ENCODE measurements around the gene NUDT16L1. TPM values are rescaled to one million over a fixed set of nuclear protein-coding genes. Genes with fewer than 3 reads are reported as not detected.

NUDT16L1 gene
- total RNA-seq, 6 experiments from 2014 or later, result 17.8 to 36.3 (median 23.0) TPM

DNA sequence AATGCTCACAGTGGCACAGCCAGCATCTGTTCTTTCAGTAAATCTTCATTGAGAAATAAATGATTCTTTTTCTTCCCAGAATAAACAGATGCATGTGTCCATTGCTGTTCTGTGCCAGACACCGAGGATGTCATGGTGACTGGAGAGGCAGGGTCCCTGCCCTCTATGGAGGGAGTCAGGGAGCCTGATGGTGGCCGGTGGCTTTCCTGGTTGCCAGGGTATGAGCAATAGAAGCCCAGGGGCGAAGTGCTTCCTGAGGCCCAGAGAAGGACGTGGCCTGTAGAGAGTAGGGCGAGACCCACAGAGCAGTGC, 29.9 kb upstream of the NUDT16L1 start:
- DNase-seq (no peak), ATAC-seq (no peak)
- Histone ChIP-seq H3K4me1 (peaks cover 0 to 46% (median 26%) of the 10 kb centered on the region in 4 donors), H3K27me3 (no peaks in the 10 kb centered on the region), H3K9me3 (no peaks in the 10 kb centered on the region), H3K4me3 (peak overlapping the region in 1 of 3 donors; percentile 41), H3K27ac (peak overlapping the region; percentile 74 to 97 (median 94)), H3K36me3 (peaks cover 0 to 17% (median 4%) of the 10 kb centered on the region in 4 donors)
- TF ChIP-seq POLR2A (IDR thresholded peaks at IDR 0.05), result no peak
- TF ChIP-seq, protein P1, sequence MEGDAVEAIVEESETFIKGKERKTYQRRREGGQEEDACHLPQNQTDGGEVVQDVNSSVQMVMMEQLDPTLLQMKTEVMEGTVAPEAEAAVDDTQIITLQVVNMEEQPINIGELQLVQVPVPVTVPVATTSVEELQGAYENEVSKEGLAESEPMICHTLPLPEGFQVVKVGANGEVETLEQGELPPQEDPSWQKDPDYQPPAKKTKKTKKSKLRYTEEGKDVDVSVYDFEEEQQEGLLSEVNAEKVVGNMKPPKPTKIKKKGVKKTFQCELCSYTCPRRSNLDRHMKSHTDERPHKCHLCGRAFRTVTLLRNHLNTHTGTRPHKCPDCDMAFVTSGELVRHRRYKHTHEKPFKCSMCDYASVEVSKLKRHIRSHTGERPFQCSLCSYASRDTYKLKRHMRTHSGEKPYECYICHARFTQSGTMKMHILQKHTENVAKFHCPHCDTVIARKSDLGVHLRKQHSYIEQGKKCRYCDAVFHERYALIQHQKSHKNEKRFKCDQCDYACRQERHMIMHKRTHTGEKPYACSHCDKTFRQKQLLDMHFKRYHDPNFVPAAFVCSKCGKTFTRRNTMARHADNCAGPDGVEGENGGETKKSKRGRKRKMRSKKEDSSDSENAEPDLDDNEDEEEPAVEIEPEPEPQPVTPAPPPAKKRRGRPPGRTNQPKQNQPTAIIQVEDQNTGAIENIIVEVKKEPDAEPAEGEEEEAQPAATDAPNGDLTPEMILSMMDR (IDR thresholded peaks at IDR 0.05), result no peak
- intact Hi-C loops (cut with DNase I), result no loop called here
- WGBS (ENCODE audit: insufficient coverage, low coverage, low lambda C conversion rate, missing lambda C conversion rate), result 0% methylated on average over 3 of the region's 5 CpGs

DNA sequence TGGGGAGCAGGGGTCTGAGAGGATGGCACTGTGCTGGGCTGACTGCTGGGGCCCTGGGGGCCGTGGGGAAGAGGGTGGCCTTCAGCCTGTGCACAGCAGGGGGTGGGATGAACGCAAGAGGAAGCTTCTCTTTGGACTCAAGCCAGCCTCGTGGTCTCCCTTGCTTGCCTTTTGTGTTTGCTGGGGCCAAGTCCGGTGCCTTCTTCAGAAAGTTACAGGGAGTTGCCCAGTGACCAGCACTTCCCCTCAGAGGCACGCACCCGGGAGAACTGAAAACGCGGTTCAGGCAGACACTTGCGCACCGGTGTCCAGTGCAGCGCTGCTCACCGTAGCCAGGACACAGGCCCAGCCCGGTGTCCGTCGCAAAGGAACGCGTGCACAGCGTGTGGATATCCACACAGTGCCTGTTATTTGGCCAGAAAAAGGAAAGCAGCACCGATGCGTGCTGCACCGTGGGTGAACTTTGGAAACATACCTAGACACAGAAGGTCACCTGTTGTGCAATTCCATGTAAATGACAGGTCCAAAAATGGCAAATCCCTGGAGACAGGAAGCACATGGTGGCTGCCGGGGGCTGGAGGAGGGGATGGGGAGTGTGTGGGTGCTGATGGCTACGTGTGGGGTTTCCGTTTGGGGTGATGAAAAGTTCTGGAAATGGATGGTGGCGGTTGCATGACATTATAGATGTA, 29.4 kb upstream of the NUDT16L1 start:
- intact Hi-C loops (cut with DNase I), result no loop called here
- DNase-seq (peak; percentile 88 to 95 (median 95)), ATAC-seq (peak; percentile 66 to 81 (median 76))
- Histone ChIP-seq H3K4me3 (peak overlapping the region in 2 of 3 donors; percentile 41 to 50), H3K9me3 (no peaks in the 10 kb centered on the region), H3K27ac (peak overlapping the region; percentile 74 to 97 (median 94)), H3K27me3 (no peaks in the 10 kb centered on the region), H3K36me3 (peaks cover 0 to 22% (median 7%) of the 10 kb centered on the region in 4 donors), H3K4me1 (peaks cover 0 to 46% (median 26%) of the 10 kb centered on the region in 4 donors)
- TF ChIP-seq, protein P1 (IDR thresholded peaks at IDR 0.05), result no peak
- peak; percentile 63 for TF ChIP-seq POLR2A (IDR thresholded peaks at IDR 0.05)
- 18% methylated on average over 7 of the region's 25 CpGs for WGBS (ENCODE audit: insufficient coverage, low coverage, low lambda C conversion rate, missing lambda C conversion rate)

DNA sequence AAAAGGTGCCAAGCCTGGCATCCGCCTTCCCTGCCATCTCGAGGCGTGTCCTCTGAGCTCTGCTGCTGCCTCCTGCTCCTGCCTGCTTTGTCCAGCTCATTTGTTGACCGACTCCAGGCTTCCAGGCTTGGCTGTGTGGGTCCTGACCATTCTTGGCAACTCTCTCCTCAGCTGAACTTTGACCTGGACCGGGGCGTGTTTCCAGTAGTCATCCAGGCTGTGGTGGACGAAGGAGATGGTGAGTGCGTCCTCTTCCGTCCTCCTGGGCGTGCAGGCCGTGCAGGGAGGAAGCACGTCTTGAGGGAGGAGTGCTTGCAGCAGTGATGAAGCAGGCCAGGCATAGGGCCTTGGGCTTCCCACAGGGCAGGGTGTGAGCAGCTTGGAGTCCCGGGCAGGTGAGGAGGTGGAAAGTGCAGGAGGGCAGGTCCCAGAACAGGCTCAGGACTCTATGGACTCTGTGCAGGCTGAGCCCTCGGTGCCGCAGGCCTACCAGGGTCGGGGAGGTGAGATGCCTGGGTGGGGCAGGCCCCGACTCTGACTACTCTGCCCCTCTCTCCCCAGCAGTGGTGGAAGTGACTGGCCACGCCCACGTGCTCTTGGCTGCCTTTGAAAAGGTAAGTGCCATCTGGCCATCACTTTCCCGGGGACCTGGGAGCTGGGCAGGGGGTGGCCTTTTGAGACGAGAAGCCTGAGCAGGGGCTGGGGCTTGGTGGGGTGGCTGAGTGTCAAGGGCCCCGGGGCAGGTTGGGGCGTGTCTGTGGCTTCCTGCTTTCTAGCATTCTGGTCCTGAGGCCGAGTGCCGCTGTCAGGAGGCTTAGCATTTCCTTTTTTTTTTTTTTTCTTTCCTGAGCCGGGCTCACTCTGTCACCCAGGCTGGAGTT, 28.6 kb upstream of the NUDT16L1 start:
- Histone ChIP-seq H3K27ac (peak overlapping the region; percentile 74 to 97 (median 94)), H3K9me3 (no peaks in the 10 kb centered on the region), H3K4me3 (peak overlapping the region; percentile 12 to 50 (median 41)), H3K27me3 (no peaks in the 10 kb centered on the region), H3K4me1 (peaks cover 0 to 46% (median 26%) of the 10 kb centered on the region in 4 donors), H3K36me3 (peaks cover 0 to 31% (median 12%) of the 10 kb centered on the region in 4 donors)
- ATAC-seq, result peak; percentile 76 to 79 (median 78)
- TF ChIP-seq, protein P1 (IDR thresholded peaks at IDR 0.05), result no peak
- TF ChIP-seq POLR2A (IDR thresholded peaks at IDR 0.05), result peak; percentile 44
- DNase-seq, result peak; percentile 84 to 94 (median 91)
- intact Hi-C loops (cut with DNase I), result no loop called here
- 13% methylated on average over 13 of the region's 26 CpGs for WGBS (ENCODE audit: insufficient coverage, low coverage, low lambda C conversion rate, missing lambda C conversion rate)

DNA sequence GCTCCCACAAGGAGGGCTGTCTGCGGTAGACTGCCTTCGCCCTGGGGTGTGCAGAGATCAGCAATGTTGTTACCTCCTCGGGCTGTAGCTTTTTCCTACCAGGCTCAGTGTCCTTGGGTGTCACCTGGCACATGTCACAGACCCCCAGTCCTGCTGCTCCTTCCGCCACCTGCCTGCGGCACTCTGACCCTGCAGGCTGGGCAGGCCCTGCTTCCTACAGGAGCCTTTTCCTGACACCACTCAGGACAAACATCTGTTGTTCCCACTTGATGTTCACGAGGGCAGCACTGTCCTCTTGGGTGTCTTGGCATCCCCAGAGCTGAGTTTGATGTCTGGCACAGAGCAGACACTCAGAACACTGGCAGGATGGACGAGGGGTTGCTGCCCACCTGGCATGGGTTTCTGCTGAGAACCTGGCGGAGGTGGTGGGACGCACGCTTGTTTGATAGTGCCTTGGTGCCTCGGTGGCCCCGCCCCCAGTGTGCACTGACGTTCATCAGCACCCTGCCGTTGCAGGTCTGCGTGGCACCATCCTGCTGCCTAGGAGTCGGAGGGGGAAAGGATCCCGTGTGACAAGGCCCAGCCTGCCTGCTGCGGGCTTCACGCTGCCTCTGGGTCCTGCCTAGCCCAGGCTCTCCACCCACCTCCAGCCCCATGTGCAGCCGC, 26.7 kb upstream of the NUDT16L1 start:
- Histone ChIP-seq H3K36me3 (peaks cover 0 to 43% (median 19%) of the 10 kb centered on the region in 4 donors), H3K4me1 (peaks cover 0 to 35% (median 23%) of the 10 kb centered on the region in 4 donors), H3K9me3 (no peaks in the 10 kb centered on the region), H3K27ac (peak overlapping the region in 1 of 3 donors; percentile 71), H3K4me3 (no peak overlapping the region), H3K27me3 (no peaks in the 10 kb centered on the region)
- no peak for ATAC-seq
- intact Hi-C loops (cut with DNase I), result no loop called here
- TF ChIP-seq POLR2A (IDR thresholded peaks at IDR 0.05), result no peak
- TF ChIP-seq, protein P1 (IDR thresholded peaks at IDR 0.05), result peak in 1 of 4 donors; percentile 23
- peak in 2 of 3 donors; percentile 48 to 51 for DNase-seq
- 71% methylated on average over 1 of the region's 20 CpGs for WGBS (ENCODE audit: insufficient coverage, low coverage, low lambda C conversion rate, missing lambda C conversion rate)
